GM19023 (cell line): Measurements from ENCODE around the gene MASP2.
"Not testable (repeated sequence)": the region's sequence is repeated elsewhere in the genome, so short reads cannot be mapped to it uniquely, and the experiment has no call there.

Experiments used
- ATAC-seq: cut with Tn5 transposase; IDR thresholded peaks from one replicate; pipeline ENCODE4 v1.9.1; 2021; ENCODE audit warnings: mild to moderate bottlenecking, moderate library complexity; ENCODE audit not compliant: unreplicated experiment

MASP2 gene

GRCh38 chr1:11046625-11047365 is at the start of gene MASP2:
Gene MASP2 (minus strand): TSS chr1:11047239. CDS start chr1:11047207, 32 bp downstream.
- ATAC-seq = no peak

- not testable (repeated sequence) for ATAC-seq
Measured at GRCh38 chr1:11083784-11084183, 36.7 kb upstream of the MASP2 start.

- no peak for ATAC-seq
Measured at GRCh38 chr1:11080931-11081330, 33.9 kb upstream of the MASP2 start.

- no peak for ATAC-seq
Measured at GRCh38 chr1:11078631-11079030, 31.6 kb upstream of the MASP2 start.

- not testable (repeated sequence) for ATAC-seq
Measured at GRCh38 chr1:11073398-11073797, 26.4 kb upstream of the MASP2 start.

- ATAC-seq = no peak
Measured at GRCh38 chr1:11072216-11072917, 25.3 kb upstream of the MASP2 start.

GRCh38 chr1:11071463-11072215 is 24.6 kb upstream of the MASP2 start:
- no peak for ATAC-seq

- no peak for ATAC-seq
Measured at GRCh38 chr1:11070876-11071275, 23.8 kb upstream of the MASP2 start.

GRCh38 chr1:11068600-11069473 is 21.8 kb upstream of the MASP2 start:
- ATAC-seq = no peak

GRCh38 chr1:11067716-11068599 is 20.9 kb upstream of the MASP2 start:
- ATAC-seq = no peak

- no peak for ATAC-seq
Measured at GRCh38 chr1:11065796-11066195, 18.8 kb upstream of the MASP2 start.

GRCh38 chr1:11064942-11065341 is 17.9 kb upstream of the MASP2 start:
- ATAC-seq = no peak

GRCh38 chr1:11063937-11064537 is 17.0 kb upstream of the MASP2 start:
- ATAC-seq = not testable (repeated sequence)

GRCh38 chr1:11062965-11063401 is 15.9 kb upstream of the MASP2 start:
- peak; percentile 24 for ATAC-seq

- no peak for ATAC-seq
Measured at GRCh38 chr1:11061652-11062365, 14.8 kb upstream of the MASP2 start.

GRCh38 chr1:11059968-11060830 is 13.2 kb upstream of the MASP2 start, which contains the start of gene SRM:
Gene SRM (minus strand): TSS chr1:11060018. CDS start chr1:11059943, 75 bp downstream.
- peak; percentile 85 for ATAC-seq

GRCh38 chr1:11059155-11059967 is 12.3 kb upstream of the MASP2 start:
- peak; percentile 22 for ATAC-seq
